Stimulated activated CD4-positive, alpha-beta T cell treated with anti-CD3 and anti-CD28 coated beads, Interleukin-12 subunit alpha, Interleukin-12 subunit beta, amount 100 ng/mL, for 48 hours (primary cell): Measurements from ENCODE around the gene FBXW4.
A peak's percentile ranks its signal among the peaks of the same experiment; 100 is the strongest.

Experiments used
- DNase-seq, 3 donors: peaks; one replicate each; pipeline ENCODE4 v3.0.0-alpha.2; 2020; ENCODE audit warnings: low read depth in 2 of 3, low spot score in 1 of 3

Gene FBXW4, protein sequence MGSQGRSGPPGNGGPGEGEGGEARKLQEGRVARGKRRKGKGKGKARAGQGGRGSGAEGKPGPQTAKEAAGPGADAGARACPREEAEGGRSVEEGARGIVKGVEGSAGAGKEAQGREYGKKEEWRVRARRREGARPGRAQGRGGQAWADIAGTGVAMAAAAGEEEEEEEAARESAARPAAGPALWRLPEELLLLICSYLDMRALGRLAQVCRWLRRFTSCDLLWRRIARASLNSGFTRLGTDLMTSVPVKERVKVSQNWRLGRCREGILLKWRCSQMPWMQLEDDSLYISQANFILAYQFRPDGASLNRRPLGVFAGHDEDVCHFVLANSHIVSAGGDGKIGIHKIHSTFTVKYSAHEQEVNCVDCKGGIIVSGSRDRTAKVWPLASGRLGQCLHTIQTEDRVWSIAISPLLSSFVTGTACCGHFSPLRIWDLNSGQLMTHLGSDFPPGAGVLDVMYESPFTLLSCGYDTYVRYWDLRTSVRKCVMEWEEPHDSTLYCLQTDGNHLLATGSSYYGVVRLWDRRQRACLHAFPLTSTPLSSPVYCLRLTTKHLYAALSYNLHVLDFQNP

DNA sequence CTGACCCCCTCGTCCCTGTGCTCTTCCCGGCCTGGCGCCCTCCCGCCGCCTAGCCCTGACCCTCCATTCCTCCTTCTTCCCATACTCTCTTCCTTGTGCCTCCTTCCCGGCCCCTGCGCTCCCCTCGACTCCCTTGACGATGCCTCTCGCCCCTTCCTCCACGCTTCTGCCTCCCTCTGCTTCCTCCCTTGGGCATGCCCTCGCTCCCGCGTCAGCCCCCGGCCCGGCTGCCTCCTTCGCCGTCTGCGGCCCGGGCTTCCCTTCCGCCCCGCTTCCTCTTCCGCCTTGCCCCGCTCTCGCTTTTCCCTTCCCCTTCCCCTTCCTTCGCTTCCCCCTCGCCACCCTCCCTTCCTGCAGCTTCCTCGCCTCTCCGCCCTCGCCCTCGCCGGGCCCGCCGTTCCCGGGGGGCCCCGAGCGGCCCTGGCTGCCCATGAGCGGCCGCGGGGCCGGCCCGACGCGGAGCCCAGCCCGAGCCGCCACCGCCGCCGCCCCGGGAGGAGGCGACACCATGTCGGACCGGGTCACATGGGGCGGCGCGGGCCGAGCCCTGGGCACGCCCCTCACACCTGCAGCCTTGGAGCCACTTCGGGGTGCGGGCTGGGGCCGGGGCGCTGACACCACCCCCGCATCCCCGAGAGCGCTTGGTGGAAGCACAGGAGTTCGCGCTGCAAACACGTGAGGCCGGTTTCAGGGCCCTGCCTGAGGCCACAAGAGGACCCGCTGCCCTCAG, at the start of gene FBXW4:
Gene FBXW4 (minus strand): TSS at position 497 of the 730 bp plus-strand sequence. CDS start 65 bp downstream, at position 432.
- peak; percentile 37 to 65 (median 46) for DNase-seq

DNA sequence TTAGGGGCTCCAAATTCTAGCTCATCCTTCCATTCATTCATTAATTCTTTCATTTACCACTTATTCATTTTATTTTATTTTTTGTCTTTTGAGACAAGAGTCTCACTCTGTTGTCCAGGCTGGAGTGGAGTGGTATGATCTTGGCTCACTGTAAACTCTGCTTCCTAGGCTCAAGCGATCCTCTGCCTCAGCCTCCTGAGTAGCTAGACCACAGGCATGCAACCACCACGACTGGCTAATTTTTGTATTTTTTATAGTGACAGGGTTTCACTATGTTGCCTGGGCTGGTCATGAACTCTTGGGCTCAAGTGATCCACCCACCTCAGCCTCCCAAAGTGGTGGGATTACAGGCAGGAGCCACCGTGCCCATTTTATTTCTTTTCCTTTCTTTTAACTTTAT, 49.3 kb upstream of the FBXW4 start:
- no peak for DNase-seq

DNA sequence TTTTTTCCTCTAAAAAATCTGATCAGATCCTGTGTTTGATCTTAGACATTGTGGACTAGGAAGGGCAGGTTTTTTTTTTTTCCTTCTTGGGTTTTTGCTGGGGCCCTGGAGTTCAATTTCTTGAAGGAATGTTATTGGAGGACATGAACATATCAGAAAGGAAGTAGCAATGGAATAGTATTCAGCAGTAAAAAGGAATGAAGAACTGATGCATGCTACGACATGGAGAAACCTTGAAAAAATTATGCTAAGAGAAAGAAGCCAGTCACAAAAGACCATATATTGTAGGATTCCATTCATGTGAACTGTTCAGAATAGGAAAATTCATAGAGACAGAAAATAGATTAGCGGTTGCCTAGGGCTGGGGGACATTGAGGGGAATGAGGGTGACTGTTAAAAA, 47.0 kb upstream of the FBXW4 start:
- no peak for DNase-seq

DNA sequence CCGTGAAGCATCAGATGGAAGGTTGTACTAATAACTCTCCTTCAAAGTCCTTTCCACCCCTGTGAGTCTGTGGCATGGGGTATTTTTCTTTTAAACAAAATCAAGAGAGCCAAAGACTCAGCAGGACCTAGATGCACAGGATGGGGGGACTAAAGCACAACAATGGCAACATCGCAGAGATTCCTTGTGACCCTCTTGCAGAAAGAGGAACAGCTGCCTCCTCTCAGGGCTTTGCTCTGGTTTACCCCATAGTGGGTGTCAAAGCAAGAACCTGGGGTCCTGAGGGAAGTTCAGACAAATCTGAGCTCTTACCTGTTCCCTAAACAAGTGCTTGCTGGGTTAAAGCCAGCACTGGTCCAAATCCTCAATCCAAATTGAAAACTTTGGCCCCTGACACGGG, 41.7 kb upstream of the FBXW4 start:
- no peak for DNase-seq

DNA sequence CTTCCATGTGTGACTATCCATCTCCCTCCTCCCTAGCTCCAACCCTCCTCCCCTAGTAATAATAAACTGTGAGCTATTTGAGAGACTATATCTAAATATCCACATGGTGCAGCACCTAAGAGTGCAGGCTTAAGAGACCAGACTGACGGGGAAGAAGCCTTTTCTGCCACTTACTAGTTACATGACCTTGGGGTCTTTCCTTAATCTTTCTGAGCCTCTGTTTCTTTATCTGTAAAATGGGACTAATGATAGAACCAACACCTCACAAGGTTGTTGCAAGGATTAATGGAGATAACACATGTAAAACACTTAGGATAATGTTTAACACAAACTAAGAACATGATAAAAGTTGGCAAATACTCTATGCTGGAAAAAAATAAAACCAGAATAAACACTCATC, 37.1 kb upstream of the FBXW4 start:
- no peak for DNase-seq

DNA sequence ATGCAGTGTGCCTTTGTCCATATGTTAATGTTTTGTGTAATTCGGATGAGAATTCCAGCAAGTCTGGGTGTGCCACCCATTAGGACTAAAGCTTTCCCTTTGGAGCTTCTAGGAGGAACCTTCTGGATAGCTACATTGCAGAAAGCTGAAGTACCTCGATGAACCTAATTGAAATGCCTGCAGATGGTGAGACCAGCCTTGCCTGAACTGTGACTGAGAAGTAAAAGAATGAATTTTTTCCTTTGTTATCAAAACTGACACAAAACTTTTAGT, 31.1 kb upstream of the FBXW4 start:
- DNase-seq = no peak

DNA sequence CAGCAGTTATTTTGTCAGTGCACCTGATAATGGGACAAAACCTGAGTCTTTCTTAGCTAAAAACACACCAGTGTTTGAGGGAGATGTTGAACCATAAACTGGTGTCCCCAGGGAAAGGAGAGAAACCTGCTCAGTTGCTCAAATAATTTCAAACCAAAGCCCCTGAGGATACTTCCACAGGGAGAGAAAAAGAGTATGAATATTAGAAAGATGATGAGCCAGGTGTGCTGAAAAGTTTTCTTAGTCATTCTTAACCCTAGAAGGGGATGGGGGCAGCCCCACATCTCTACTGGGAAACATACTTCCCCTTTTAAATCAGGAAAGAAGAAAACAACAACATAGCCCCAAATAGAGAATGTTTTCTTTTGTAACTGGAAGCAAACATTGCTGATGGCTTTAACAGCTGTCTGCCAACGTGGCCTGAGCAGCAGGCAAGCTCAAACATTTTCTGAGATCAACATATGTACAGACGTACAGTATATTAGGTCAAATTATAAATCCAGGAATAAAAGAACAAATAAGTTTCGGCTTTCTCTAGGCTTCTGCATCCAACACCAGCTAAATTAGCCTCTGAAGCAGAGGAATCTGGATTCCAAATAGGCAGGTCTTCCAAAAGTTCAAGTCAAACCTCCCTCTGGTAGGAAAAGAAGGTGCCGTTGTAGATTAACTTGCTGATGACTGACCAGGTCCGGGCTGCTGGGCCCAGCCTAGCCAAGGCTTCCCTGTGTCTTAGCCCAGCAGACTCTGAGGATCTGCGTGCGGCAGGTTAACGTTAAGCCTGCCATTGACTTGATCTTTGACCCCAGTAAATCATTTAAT, 30.5 kb upstream of the FBXW4 start:
- no peak for DNase-seq

DNA sequence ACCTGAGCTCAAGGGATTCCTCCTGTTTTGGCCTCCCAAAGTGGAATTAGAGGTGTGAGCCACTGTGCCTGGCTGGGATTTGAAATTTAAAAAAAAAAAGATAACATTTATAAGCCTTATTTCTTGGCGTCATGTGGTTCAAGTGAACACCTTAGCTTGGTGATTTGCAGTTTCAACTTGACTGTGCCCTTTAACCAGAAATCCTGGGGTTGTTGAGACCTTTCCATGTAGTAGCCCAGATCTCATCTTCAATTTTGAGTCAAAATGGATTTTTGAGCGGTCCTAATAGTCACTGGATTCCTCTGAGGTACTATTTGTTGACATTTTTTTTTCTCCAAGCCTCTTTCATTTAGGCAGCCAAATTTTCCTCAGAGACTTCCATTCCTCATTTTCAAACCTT, 29.5 kb upstream of the FBXW4 start:
- DNase-seq = no peak

DNA sequence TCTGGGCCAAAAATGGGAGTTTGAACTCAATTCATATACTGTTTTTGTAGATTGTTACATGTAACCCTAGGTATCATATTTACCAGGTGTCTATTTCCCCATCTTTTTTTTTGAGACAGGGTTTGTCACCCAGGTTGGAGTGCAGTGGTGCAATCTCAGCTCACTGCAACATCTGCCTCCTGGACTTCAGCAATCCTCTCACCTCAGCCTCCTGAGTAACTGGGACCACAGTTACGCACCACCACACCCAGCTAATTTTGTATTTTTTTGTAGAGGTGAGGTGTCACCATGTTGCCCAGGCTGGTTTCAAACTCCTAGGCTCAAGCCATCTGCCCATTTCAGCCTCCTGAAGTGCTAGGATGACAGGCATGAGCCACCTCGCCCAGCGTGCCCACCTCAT, 28.2 kb upstream of the FBXW4 start:
- DNase-seq = no peak

DNA sequence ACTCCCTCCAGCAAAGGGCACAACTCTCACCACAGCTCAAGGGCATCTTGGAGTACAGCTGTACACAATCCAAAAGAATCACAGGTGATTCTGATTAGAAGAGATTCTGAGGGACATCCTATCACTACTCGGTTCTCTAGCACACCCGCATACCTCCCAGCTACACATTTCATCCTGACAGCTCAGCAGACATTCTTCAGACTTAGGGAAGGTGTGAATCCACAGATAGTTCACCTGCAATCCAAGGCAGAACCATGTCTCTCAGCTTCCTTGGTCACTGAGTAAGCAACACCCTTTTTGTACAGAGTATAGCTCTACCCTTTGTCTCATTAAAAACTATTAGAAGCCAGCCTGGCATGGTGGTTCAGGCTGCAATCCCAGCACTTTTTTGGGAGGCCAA, 26.8 kb upstream of the FBXW4 start:
- no peak for DNase-seq

DNA sequence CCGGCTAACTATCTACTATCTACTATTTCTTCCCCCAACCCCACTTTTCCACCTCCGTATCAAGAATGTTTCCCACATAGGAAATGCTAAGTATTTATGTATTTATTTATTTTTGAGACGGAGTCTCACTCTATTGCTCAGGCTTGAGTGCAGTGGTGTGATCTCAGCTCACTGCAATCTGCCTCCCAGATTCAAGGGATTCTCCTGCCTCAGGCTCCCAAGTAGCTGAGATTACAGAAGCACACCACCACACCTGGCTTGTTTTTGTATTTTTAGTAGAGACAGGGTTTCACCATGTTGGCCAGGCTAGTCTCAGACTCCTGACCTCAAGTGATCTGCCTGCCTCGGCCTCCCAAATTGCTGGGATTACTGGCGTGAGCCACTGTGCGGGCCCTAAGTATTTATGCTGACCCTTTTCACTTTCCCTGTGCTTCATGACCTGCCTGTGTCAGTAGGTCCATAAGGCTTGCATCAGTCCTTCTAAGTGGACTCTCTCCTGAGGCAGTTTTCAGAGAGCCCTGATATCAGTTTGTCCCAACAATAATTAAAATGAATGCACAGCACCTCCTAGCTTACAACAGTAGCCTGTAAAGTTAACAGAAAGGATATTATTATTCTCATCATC, 25.7 kb upstream of the FBXW4 start:
- no peak for DNase-seq

DNA sequence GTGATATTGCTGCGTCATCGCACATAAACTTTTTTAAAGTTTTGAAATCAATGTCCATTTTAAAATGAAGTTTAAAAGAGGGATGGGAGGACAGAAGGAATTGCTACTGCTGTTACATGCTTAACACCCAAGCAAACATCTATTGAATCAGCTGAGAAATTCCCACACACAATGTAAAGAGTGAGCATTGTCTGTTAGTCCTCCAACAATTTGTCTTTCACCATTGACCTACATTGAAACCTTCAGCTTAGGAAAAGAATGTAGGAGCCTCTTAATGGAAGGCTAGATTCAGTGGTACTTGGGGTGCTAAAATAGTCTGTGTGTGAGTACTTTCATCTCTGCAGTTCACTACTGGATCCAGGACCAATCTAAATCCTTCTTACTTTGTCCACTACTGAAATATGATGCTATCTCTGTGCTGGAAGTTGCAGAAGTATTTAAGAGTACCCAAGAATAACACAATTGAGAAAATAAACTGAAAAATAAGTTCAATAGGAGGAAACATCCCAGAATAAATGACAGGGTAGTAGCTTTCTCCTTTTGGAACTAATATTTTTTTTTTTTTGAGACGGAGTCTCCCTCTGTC, 23.8 kb upstream of the FBXW4 start:
- no peak for DNase-seq

DNA sequence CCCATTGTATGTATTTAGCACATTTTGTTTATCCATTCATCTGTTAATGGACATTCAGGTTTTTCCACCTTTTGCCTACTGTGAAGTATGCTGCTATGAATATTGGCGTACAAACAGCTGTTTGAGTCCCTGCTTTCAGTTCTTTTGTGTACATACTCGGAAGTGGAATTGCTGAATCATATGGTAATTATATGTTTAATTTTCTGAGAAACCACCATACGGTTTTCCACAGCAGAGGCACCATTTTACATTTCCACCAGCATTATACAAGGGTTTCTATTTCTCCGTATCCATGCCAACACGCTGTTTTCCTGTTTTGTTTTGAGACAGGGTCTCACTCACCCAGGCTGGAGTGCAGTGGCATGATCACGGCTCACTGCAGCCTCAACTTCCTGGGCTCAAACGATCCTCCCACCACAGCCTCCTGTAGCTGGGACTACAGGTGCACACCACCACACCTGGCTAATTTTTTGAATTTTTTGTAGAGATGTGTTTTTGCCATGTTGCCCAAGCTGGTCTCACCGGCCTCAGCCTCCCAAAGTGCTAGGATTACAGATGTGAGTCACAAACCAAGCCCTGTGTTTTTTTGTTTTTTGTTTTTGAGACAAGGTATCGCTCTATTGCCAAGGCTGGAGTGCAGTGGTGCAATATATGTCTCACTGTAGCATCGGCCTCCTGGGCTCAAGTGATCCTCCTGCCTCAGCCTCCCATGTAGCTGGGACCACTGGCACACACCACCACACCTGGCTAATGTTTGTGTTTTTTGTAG, 22.1 kb upstream of the FBXW4 start:
- peak in 1 of 3 donors; percentile 18 for DNase-seq

DNA sequence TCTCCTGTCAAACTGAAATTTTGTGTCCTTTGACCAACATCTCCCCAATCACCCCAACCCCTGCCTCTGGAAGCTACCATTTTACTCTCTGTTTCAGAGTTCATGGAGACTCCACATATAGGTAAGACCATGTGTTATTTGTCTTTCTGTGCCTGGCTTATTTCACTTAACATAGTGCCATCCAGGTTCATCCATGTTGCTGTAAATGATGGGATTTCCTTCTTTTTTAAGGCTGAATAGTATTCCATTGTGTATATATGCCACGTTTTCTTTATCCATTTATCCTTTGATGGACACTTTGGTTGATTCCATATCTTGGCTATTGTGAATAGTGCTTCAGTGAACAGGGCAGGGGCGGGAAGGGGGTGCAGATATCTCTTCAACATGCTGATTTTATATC, 18.0 kb upstream of the FBXW4 start:
- no peak for DNase-seq

DNA sequence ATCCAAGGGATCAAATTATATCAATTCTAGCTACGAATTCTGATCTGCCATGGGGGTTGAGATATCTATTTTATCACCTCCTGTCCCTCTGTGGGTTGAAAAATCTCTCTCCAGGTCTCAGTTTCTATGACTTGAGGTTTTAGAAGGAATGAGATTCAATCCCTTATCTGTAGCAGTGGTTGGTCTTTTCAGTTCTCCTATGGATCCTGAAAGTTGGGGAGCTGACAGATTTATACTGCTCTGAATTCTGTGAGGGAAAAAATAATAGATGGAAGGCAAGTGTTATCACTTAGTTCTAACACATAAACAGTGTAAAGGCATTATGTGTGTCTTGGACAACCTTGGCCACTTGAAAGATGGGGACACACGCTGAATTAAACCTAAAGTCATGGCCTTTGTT, 15.8 kb upstream of the FBXW4 start:
- DNase-seq = no peak

DNA sequence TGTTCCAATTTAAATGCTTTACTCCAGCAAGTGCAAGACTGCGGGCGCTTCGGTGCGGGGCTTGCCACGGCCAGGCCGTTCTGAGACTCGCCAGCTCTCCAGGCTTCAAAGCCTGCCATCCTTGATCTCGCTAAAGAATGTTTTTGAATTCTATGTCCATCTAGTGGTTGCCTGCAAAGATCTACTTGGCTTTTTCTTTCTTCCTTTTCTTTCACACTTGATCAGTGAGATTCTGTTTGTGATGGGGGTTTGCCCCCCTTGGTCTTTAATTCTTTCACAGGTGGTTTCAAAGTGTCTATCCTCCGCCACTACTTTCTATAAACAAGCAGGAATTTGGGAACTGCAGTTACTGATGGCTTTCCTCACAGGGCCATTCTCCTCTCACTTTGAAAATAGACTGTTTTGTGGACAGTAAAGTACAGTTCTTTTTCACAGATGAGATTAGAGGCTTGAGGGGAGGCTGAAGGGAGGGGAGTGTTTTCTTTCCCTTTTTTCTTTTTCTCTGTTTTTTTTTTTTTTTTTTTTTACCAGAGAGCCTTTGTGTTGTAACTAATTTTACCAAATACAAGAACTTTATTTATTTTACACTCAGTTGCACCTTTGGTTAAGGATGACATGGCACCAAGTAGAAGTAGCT, 15.2 kb upstream of the FBXW4 start:
- no peak for DNase-seq

DNA sequence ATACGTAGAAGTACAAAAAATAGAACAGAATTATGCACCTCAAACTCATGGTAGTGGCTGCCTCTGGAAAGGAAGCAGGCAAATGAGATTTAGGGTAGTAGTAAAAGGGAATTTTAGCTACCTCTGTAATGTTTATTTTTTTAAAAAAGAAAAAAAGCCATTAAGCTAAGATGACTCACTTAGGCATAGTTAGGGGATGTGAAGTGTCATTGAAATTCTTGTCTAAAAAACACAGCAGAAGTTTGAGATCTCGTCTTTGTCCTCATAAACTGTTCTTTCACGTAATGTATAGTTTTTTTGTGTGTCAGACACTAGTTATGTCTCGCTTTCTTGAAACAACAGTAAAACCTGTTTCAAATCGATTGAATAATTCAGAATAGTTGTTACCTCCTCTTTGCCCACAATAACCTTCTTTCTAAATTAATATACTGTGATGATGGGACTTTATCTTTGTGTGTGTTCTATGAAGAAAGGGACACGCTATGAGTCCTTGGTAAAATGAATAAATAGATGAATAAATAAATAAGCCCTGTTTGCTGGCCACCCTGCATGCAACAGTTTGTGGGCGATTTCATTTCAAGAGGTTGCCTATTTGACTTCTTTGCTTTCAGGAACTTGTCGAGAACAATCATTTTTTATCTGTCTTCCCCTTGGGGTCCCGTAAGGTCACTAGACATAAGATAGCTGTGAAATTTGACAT, 14.5 kb upstream of the FBXW4 start:
- no peak for DNase-seq

DNA sequence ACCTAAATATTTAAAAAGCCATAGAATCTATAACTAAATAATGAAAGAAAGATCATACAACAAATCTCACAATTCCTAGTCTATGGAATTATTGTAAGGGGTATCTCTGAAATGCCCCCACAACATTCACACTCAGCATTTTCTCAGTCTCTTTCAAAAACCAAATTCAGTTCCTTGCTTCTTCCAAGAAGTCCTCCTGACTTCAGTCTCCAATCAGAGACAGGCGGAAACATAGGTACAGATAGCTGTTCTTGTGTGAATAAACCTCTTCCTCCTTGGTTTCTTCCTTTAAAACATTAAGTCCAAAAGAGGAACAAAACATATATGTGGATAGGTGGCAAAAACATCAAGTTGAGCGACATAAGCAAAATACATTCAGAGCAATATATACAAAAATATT, 13.9 kb upstream of the FBXW4 start:
- DNase-seq = no peak

DNA sequence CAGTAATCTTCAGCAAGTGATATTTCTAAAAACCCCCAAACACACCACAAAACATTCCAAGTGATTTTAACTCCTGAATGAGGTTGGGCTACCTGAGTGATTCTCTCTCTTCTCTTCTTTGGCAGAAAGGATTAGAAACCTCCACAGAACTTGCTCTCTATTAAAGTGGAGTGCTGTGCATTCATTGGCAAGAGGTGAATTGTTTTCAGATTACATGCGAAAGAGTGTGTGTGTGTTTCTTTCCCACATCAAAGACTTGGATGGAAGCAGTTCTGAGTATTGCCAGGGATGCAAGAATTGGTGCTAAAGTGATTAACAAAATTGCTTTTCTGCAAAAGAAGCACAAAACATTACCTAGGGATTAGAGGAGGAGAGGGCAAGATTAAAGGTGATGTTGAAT, 13.1 kb upstream of the FBXW4 start:
- DNase-seq = no peak
